Activated T-helper 1 cell treated with Interleukin-2 at 50 U/mL for 16 hours (primary cell): Measurements from ENCODE around the gene ATG16L2.
"Not testable (repeated sequence)": the region's sequence is repeated elsewhere in the genome, so short reads cannot be mapped to it uniquely, and the experiment has no call there.

ENCODE experiments used
- DNase-seq: peaks from one replicate; pipeline ENCODE4 v3.0.0-alpha.2; 2020; ENCODE audit warnings: low read depth

Gene ATG16L2

GRCh38 chr11:72826191-72826941 lies 12.2 kb downstream of the ATG16L2 start:
- DNase-seq: no peak

DNA sequence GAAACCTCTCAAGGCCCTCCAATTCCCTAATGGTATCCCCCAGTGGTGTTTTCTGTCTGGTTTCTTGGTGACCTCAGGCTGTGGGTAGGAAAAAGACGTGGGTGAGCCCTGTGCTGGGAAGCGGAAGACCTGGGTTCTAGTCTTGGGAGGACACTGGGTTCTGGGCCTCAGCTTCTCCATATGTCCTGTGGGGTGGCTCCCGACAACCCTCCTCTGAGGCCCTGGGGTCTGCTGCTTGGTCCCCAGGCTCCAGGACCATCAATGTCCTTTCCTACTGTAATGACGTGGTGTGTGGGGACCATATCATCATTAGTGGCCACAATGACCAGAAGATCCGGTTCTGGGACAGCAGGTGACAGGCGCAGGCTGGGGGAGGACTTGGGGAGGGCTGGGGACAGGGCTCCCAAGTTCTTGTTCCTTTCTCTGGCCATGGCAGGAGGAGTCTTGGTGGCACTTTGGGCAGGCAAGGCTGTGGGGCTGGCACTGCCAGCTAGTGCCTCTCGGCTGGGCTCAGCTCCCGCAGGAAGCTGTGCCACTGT lies 12.8 kb downstream of the ATG16L2 start:
- DNase-seq: no peak

DNA sequence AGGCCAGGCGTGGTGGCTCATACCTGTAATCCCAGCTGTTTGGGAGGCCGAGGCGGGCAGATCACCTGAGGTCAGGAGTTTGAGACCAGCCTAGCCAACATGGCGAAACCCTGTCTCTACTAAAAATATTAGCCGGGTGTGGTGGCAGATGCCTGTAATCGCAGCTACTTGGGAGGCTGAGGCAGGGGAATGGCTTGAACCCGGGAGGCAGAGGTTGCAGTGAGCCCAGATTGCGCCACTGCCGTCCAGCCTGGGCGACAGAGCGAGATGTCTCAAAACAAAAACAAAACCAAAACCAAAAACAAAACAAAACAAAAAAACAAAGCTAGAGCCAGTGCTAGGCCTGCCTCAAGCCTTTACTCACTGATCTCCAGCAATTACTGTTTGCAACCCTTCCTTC lies 13.4 kb downstream of the ATG16L2 start:
- DNase-seq: not testable (repeated sequence)

DNA sequence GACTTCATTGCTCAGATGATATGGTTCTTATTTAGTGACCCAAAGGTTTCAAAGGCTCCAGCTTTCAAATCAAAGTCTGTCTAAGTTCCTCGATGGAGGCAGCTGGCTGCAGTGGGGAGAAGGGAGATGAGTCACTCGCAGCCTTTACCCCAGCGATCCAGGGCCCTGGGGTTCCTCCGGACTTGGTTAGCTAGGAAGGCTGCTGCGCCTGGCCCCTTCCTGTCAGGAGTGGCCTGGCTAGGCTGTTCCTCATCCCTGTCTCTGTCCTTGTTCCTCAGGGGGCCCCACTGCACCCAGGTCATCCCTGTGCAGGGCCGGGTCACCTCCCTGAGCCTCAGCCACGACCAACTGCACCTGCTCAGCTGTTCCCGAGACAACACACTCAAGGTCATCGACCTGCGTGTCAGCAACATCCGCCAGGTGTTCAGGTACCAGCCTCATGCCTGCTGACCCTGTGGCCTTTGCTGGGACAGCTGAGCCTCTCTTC lies 13.9 kb downstream of the ATG16L2 start:
- no peak for DNase-seq

DNA sequence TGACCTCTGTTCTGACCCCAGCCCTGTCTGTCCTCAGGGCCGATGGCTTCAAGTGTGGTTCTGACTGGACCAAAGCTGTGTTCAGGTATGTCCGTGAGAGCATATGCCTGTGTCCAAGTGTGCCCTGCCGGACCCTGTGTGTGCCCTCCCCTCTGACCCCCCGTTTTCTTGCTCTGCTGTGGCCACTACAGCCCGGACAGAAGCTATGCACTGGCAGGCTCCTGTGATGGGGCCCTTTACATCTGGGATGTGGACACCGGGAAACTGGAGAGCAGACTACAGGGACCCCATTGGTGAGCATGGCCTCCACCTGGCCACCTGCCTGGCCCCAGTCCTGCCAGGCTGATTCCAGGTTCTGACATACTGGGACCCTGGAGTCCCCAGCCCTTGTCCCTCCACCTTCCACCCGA lies 14.5 kb downstream of the ATG16L2 start:
- DNase-seq: no peak

- no peak for DNase-seq
Observed at GRCh38 chr11:72829178-72829577, 15.0 kb downstream of the ATG16L2 start.

DNA sequence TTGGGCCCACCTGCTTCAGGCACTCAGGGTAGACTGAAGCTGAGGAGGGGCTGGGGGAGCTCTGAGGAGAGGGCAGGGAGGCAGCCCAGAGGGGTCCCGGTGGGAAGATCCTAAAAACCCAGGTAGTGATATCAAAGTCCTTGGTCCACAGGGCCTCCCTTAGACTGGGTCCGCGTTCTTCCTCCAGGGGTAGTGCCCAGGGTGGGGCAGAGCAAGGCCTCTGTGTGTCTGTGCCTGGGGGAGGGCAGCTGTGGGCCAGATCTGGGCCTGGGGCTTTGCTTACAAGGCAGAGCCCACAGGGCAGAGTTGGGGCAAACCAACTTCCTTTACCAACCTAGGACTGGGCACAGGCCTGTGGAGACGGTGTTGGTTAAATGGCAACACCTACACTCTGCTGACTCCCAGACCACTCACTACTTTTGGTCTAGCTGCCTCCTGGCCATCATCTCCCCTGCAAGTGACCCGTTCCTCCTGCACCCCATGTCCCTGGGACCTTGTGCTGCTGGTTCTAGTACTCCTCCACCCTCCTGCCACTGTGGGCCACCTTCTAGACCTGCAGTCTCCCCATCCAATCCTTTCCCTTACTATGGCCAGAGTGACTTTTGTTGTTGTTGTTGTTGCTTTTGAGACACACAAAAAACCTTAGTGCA lies 15.8 kb downstream of the ATG16L2 start:
- DNase-seq: no peak

- peak; percentile 24 for DNase-seq
Observed at GRCh38 chr11:72831521-72832300, 17.5 kb downstream of the ATG16L2 start.

- DNase-seq: no peak
Observed at GRCh38 chr11:72832301-72833082, 18.3 kb downstream of the ATG16L2 start.

DNA sequence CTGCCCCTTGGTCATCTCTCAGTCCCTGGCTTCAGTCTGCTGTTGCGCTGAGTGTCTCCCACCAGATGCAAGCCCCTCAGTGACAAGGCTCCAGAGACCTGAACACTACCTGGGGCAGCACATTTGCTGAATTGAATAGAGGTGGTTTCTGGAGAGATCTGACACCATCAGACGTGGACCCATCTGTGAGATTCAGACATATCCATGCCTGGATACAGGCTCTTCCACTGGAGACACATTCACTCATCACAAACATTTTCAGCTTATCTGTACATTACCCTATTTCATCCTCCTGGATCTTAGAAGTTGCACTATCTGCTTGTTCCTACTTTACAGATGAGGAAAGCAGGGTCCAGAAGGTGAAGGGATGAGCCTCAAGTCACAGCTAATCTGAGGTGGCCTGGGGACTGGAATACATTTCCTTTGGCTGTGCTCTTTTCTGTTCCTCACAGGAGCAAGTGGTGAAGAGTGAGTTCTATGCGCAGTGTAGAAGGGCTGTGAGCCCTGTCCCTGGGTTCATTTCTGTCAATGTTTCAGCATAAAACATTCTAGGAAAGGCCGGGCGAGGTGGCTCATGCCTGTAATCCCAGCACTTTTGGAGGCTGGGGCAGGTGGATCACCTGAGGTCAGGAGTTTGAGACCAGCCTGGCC lies 19.0 kb downstream of the ATG16L2 start:
- no peak for DNase-seq

DNA sequence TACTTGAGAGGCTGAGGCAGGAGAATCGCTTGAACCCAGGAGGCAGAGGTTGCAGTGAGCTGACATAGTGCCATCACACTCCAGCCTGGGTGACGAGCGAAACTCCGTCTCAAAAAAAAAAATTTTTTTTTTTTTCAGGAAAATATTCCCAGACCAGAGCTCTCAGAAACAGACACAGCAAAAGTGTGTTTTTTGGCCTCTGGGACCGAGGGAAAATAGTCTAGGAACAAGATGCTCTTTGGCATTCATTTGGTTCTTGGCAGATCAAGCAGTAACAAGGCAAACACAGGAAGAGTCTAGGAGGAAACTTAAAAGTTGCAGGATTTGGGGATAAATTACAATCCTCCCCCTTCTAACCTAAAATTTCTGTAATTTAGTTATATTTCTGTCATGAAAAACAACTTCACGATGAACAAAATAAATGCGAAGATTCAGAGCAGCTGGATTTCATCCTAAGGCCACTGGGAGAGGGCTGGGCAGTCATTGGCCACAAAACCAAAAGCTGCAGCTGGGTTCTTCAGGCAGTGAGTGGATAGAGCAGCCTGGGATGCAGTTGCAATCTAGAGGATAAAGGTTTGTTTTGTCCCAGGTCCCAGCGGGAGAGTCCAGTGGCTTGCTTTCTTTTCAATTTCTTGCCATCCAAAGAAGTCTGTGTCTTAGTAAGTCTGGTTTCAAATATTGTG lies 19.7 kb downstream of the ATG16L2 start:
- no peak for DNase-seq

GRCh38 chr11:72834905-72835304 lies 20.7 kb downstream of the ATG16L2 start:
- DNase-seq: no peak

GRCh38 chr11:72836111-72836510 lies 21.9 kb downstream of the ATG16L2 start:
- no peak for DNase-seq

GRCh38 chr11:72838691-72839305 lies 24.6 kb downstream of the ATG16L2 start:
- DNase-seq: no peak

DNA sequence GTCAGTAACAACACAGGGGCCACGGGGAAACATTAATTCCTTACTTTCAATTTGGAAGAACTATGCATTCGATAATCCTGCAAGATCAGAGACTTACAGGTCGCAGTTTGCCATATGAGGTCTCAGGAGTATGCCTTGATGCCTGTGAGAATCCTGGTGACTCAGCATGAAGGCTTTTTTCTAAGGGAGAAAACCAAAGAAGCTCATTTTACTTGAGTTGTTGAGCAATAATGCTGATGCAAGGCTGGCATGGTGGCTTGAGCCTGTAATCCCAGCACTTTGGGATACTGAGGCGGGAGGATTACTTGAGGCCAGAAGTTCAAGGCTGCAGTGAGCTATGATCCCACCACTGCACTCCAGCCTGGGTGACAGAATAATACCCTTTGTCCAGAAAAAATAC lies 26.6 kb downstream of the ATG16L2 start:
- DNase-seq: no peak

GRCh38 chr11:72841397-72841796 lies 27.2 kb downstream of the ATG16L2 start:
- no peak for DNase-seq

DNA sequence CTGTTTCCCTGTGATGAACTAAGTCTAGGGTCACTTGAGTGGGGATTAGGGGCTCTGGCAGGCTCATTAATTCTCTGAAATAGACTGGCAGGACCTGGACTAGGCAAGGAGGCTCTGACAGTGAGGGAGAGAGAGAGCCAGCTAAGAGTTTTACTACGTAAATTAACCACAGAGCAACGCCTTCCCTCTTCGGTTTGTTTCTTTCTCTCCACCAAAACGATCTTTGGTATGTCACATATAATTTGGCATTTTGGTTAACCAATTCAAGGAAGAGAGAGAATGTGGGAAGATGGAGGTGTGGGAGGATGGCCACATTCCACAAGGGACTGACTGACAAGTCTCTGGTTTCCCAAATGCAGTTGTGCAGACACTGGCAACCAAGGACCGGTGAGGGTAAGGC lies 27.9 kb downstream of the ATG16L2 start:
- no peak for DNase-seq

DNA sequence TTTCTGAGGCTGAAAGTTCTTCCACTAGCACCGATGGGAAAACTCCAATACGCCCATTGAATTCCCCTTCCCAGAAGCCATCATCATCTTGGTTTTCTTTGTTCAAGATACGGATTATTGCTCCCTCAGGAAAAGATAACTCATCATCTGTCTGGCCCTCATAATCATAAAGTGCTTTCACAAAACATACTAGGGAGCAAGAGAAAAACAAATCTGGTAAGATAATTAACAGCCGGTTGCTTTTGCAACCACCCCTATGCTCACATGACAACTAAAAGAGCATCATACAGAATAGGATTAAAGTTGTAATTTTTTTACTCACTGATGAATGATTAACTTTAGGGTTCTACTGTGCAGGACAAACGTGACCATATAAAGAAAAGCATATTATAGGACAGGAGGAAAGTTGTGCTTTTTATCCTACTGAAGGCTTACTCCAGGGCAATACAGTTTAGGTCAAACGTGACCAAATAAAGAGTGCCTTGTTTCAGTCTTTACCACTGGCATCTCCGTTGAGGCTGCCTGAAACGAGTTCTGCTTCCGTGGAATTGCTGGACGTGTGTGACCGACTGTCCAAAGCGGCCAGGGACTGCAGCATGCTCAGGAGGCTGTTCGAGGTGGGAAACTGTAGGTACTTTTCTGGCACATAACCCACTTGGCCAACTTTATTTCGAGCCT lies 28.6 kb downstream of the ATG16L2 start:
- DNase-seq: no peak

DNA sequence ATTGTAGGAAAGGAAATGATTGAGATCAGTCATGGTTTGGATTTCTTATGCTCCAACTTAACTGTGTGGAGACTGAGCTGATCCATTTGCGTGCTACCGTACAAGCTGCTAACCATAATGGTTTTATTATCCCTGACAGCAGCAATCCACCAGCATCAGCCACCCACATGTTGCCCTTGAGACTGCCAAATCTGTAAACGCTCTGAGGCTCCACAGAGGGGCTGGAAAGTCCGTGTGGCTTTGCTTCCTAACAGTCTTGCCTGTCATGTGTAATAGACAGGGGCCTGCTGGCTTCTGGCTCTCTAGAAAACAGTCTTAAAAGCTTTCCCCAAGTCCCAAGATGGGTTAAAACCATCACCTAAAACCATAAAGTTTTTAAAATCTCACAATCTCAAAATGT lies 30.1 kb downstream of the ATG16L2 start:
- no peak for DNase-seq
